GM18508 (cell line): ENCODE results near the gene MYH6.

Experiments used
- ATAC-seq: cut with Tn5 transposase; IDR thresholded peaks from one replicate; pipeline ENCODE4 v1.9.1; 2021; ENCODE audit warnings: moderate number of reproducible peaks; ENCODE audit not compliant: insufficient read depth, unreplicated experiment

The MYH6 gene

GRCh38 chr14:23345987-23346692, 61.9 kb downstream of the MYH6 start:
- no peak for ATAC-seq

DNA sequence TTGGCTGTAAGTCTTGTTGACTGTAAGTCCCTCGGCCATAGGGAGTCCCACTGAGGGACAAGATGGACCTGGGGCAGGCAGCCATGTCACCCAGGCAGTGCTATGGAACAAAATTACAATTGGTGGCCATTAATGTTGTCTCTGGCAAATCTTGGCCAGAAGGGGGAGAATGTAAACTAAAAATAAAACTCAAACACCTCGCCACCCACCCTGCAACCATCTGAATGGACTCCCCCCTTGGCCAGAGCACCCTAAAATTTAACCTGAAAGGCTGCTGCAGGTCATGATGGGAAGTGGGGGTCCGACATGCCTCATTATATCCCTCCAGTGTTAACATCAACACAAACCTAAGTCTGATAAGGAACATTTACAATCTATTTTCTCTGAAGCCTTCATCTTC, 63.6 kb downstream of the MYH6 start:
- ATAC-seq, result no peak

- ATAC-seq, result no peak
These were observed 68.4 kb downstream of the MYH6 start for GRCh38 chr14:23339506-23340268.

DNA sequence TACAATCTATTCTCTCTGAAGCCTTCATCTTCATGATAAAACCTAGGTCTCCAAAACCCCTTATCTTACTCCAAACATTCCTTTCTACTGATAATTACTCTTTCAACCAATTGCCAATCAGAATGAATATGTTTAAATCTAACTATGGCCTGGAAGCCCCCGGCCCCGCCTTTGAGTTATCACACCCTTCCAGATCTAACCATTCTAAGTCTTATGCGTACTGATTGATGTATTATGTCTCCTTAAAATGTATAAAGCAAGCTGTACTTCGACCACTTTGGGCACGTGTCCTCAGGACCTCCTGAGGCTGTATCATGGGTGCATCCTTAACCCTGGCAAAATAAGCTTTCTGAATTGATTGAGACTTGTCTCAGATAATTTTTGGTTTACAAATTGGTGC, 72.5 kb downstream of the MYH6 start:
- ATAC-seq, result no peak
